SK-N-SH (cell line): Measurements from ENCODE around the gene HBA1. TPM values are rescaled to one million over a fixed set of nuclear protein-coding genes. Genes with fewer than 3 reads are reported as not detected.

ENCODE experiments used
- CTCF ChIA-PET: fragments of 300-600, 350-600 bp; formaldehyde crosslinking; extraction: SDS; loops from one replicate; lab custom pipeline; 2021; lab: Yijun Ruan, JAX
- POLR2A ChIA-PET: fragments of 350-600 bp; sonication (Branson Sonifier 250); formaldehyde crosslinking; extraction: SDS; loops from one replicate; lab custom pipeline; 2020; ENCODE audit warnings: antibody characterized with exemption, inconsistent platforms; lab: Yijun Ruan, JAX
- DNase-seq: peaks from one replicate; pipeline ENCODE4 v3.0.0; 2012
- H2AFZ ChIP-seq: fragments of 200-600 bp; sonication (generic); 2 replicates; pipeline ENCODE4 v1.8.1; 2016; ENCODE audit warnings: antibody characterized with exemption, mild to moderate bottlenecking, low read depth
- H3F3A ChIP-seq: fragments of 200-600 bp; sonication (generic); replicated peaks from 2 replicates; pipeline ENCODE3; 2016; ENCODE audit warnings: antibody characterized with exemption, mild to moderate bottlenecking; ENCODE audit not compliant: insufficient read depth
- H3K27ac ChIP-seq, 2 experiments: fragments of 200-500 bp in 1 of 2; fragments of 200-600 bp in 1 of 2; sonication (Bioruptor generic) in 1 of 2; sonication (generic), shearing (Covaris generic) in 1 of 2; 2 replicates each; pipeline versions ENCODE4 v1.5.1 to v1.6.1; 2014 to 2016; ENCODE audit warnings: low read depth in 2 of 2, inconsistent platforms in 1 of 2, low read length in 1 of 2, mild to moderate bottlenecking in 1 of 2, mixed read lengths in 1 of 2
- H3K27me3 ChIP-seq: fragments of 200-600 bp; sonication (generic), shearing (Covaris generic); 2 replicates; pipeline ENCODE4 v1.6.1; 2016; ENCODE audit warnings: mixed run types; ENCODE audit not compliant: insufficient read depth
- H3K36me3 ChIP-seq, 2 experiments: fragments of 200-500 bp in 1 of 2; fragments of 200-600 bp in 1 of 2; sonication (Bioruptor generic) in 1 of 2; sonication (generic) in 1 of 2; replicated peaks in 1 of 2; 2 replicates each; pipeline versions ENCODE3 to v1.5.1; 2014 to 2016; ENCODE audit warnings: low read length in 1 of 2, mild to moderate bottlenecking in 1 of 2; ENCODE audit not compliant: insufficient read depth in 2 of 2, control insufficient read depth in 1 of 2
- H3K4me1 ChIP-seq, 2 experiments: fragments of 200-500 bp in 1 of 2; fragments of 200-600 bp in 1 of 2; sonication (Bioruptor generic) in 1 of 2; sonication (generic), shearing (Covaris generic) in 1 of 2; 2 replicates each; pipeline versions ENCODE4 v1.5.1 to v1.6.1; 2014 to 2016; ENCODE audit warnings: low read depth in 1 of 2, low read length in 1 of 2, mixed run types in 1 of 2; ENCODE audit not compliant: insufficient read depth in 2 of 2, control insufficient read depth in 1 of 2
- H3K4me2 ChIP-seq: fragments of 200-600 bp; sonication (generic), shearing (Covaris generic); 2 replicates; pipeline ENCODE4 v1.6.1; 2017; ENCODE audit warnings: mixed run types
- H3K4me3 ChIP-seq, 2 experiments: fragments of 200-500 bp in 1 of 2; fragments of 200-600 bp in 1 of 2; sonication (Bioruptor generic) in 1 of 2; sonication (generic), shearing (Covaris generic) in 1 of 2; 2 replicates each; pipeline versions ENCODE4 v1.5.1 to v1.8.1; 2014 to 2016; ENCODE audit warnings: low read depth in 2 of 2, inconsistent platforms in 1 of 2, low read length in 1 of 2, mild to moderate bottlenecking in 1 of 2, mixed read lengths in 1 of 2, moderate library complexity in 1 of 2
- H3K79me2 ChIP-seq: fragments of 200-600 bp; sonication (generic); 2 replicates; pipeline ENCODE4 v1.8.1; 2017; ENCODE audit warnings: mild to moderate bottlenecking; ENCODE audit not compliant: insufficient read depth
- H3K9ac ChIP-seq: fragments of 200-600 bp; sonication (generic); 2 replicates; pipeline ENCODE4 v1.6.1; 2017; ENCODE audit warnings: mixed run types
- H3K9me2 ChIP-seq: fragments of 200-600 bp; sonication (generic); 2 replicates; pipeline ENCODE4 v1.6.1; 2017; ENCODE audit warnings: mixed run types
- H3K9me3 ChIP-seq: fragments of 200-600 bp; sonication (generic); 2 replicates; pipeline ENCODE4 v1.6.1; 2017; ENCODE audit warnings: mixed run types, mild to moderate bottlenecking, moderate library complexity
- H4K20me1 ChIP-seq: fragments of 200-600 bp; sonication (generic); 2 replicates; pipeline ENCODE4 v1.6.1; 2017; ENCODE audit warnings: mild to moderate bottlenecking, mixed run types; ENCODE audit not compliant: insufficient read depth
- CHD2 ChIP-seq: fragments of 150-350 bp; IDR thresholded peaks from 2 replicates; pipeline ENCODE4 v1.6.1; 2018; ENCODE audit warnings: low read length; ENCODE audit not compliant: partially characterized antibody
- ELF1 ChIP-seq: IDR thresholded peaks from 2 replicates; pipeline ENCODE4 v1.4.0; 2012
- EZH2phosphoT487 ChIP-seq: fragments of 200-600 bp; sonication (generic); IDR thresholded peaks from 2 replicates; pipeline ENCODE4 v1.6.1; 2017; ENCODE audit warnings: low read depth, mixed run types, mild to moderate bottlenecking, antibody characterized with exemption, moderate library complexity, borderline replicate concordance
- FOXJ3 ChIP-seq: sonication (generic); formaldehyde crosslinking; IDR thresholded peaks from 2 replicates; pipeline ENCODE4 v1.5.1; 2020; ENCODE audit warnings: mild to moderate bottlenecking, missing genetic modification reagents
- FOXM1 ChIP-seq: IDR thresholded peaks from 2 replicates; pipeline ENCODE4 v1.4.0; 2012; ENCODE audit warnings: low read depth, mild to moderate bottlenecking
- GABPA ChIP-seq: IDR thresholded peaks from 2 replicates; pipeline ENCODE4 v1.4.0; 2012; ENCODE audit warnings: low read depth, mild to moderate bottlenecking
- MEF2A ChIP-seq: IDR thresholded peaks from 2 replicates; pipeline ENCODE4 v1.4.0; 2012; ENCODE audit warnings: low read depth, borderline replicate concordance
- MXI1 ChIP-seq: IDR thresholded peaks from 2 replicates; pipeline ENCODE4 v1.6.1; 2012; ENCODE audit warnings: mild to moderate bottlenecking, low read depth, low read length, improper control_type of control experiment
- NFIC ChIP-seq: IDR thresholded peaks from 2 replicates; pipeline ENCODE4 v1.4.0; 2012; ENCODE audit warnings: borderline replicate concordance
- NRF1 ChIP-seq: IDR thresholded peaks from 2 replicates; pipeline ENCODE4 v1.6.1; 2012; ENCODE audit warnings: low read depth, mild to moderate bottlenecking, low read length
- RCOR1 ChIP-seq: fragments of 150-350 bp; IDR thresholded peaks from 2 replicates; pipeline ENCODE4 v1.6.1; 2017; ENCODE audit warnings: antibody characterized with exemption, low read length
- RFX5 ChIP-seq: IDR thresholded peaks from 2 replicates; pipeline ENCODE4 v1.6.1; 2012; ENCODE audit warnings: mild to moderate bottlenecking, improper control_type of control experiment, low read length
- RXRA ChIP-seq: IDR thresholded peaks from 2 replicates; pipeline ENCODE4 v1.4.0; 2012; ENCODE audit warnings: low read depth, mild to moderate bottlenecking, borderline replicate concordance
- SMC3 ChIP-seq: IDR thresholded peaks from 2 replicates; pipeline ENCODE4 v1.6.1; 2012; ENCODE audit warnings: low read depth, low read length, improper control_type of control experiment
- TAF1 ChIP-seq: IDR thresholded peaks from 2 replicates; pipeline ENCODE4 v1.6.1; 2012; ENCODE audit warnings: low read depth, mild to moderate bottlenecking, low read length, moderate library complexity, borderline replicate concordance
- TEAD4 ChIP-seq: IDR thresholded peaks from 2 replicates; pipeline ENCODE4 v1.4.0; 2012; ENCODE audit warnings: mild to moderate bottlenecking, borderline replicate concordance; ENCODE audit not compliant: insufficient read depth
- WGBS: methylation state at CpG from one replicate; pipeline ENCODE4 v1.1.6; 2017; ENCODE audit warnings: low lambda C conversion rate; 5-methylcytosine and 5-hydroxymethylcytosine counted together
- polyA plus RNA-seq, 3 experiments: library from polyadenylated mRNA; depleted of rRNA; stranded (reverse); fragments of >200 nt; gene quantifications; 2 replicates each; pipeline ENCODE4 v1.2.3, GENCODE V29; 2012
- TF ChIP-seq, protein P1 (sequence below): IDR thresholded peaks from 2 replicates; pipeline ENCODE4; 2012
- TF ChIP-seq, protein P2 (sequence below): IDR thresholded peaks from 2 replicates; pipeline ENCODE4 v1.4.0; 2012; ENCODE audit warnings: low read depth, borderline replicate concordance
- TF ChIP-seq, protein P3 (sequence below): fragments of 150-350 bp; IDR thresholded peaks from 2 replicates; pipeline ENCODE4 v1.6.1; 2016; ENCODE audit warnings: mild to moderate bottlenecking, low read depth, low read length
- TF ChIP-seq, protein P4 (sequence below): IDR thresholded peaks from 2 replicates; pipeline ENCODE4 v1.4.0; 2012; ENCODE audit warnings: low read depth

HBA1 gene
- polyA plus RNA-seq, 1 of the 3 experiments (the other 2 are of a cell fraction) = not detected

DNA sequence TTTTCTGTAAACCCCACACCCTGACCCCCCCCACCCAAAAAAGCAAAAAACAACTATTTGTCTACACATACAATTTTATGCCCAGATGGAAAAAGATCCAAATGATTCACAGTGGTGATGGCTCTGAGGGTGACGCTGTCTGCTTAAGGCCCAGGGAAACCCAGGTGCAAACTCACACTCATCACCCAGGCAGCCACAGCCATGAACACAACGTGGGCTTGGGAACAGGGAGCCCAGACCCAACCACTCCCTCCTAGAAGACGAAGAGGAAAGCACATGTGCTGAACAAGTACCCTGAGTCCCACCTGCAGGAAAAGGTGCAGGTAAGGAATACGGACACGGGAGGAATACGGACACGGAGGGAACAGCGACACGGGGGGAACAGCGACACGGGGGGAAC is 9.2 kb downstream of the HBA1 start:
- Histone ChIP-seq H3K36me3 (peaks cover 13 to 33% of the 10 kb centered on the region in 2 experiments), H3K27ac (no peak overlapping the region), H3K4me1 (peaks cover 0 to 5% of the 10 kb centered on the region in 2 experiments; a peak in 1 of 4 replicates), H3K9me2 (no peaks in the 10 kb centered on the region), H4K20me1 (peaks cover 12% of the 10 kb centered on the region; the same call in 1 of the 2 replicates), H3F3A (peaks cover 4% of the 10 kb centered on the region), H3K4me2 (no peak overlapping the region), H3K4me3 (no peak overlapping the region), H2AFZ (no peak overlapping the region), H3K9me3 (no peaks in the 10 kb centered on the region), H3K27me3 (no peaks in the 10 kb centered on the region), H3K9ac (no peak overlapping the region), H3K79me2 (no peaks in the 10 kb centered on the region)
- TF ChIP-seq CHD2 (no peak), MXI1 (no peak), NFIC (no peak), TAF1 (no peak), GABPA (no peak), FOXM1 (no peak), EZH2phosphoT487 (no peak), RCOR1 (no peak), SMC3 (no peak), RXRA (no peak)
- TF ChIP-seq, protein P1, sequence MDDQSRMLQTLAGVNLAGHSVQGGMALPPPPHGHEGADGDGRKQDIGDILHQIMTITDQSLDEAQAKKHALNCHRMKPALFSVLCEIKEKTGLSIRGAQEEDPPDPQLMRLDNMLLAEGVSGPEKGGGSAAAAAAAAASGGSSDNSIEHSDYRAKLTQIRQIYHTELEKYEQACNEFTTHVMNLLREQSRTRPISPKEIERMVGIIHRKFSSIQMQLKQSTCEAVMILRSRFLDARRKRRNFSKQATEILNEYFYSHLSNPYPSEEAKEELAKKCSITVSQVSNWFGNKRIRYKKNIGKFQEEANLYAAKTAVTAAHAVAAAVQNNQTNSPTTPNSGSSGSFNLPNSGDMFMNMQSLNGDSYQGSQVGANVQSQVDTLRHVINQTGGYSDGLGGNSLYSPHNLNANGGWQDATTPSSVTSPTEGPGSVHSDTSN = no peak
- TF ChIP-seq, protein P2, sequence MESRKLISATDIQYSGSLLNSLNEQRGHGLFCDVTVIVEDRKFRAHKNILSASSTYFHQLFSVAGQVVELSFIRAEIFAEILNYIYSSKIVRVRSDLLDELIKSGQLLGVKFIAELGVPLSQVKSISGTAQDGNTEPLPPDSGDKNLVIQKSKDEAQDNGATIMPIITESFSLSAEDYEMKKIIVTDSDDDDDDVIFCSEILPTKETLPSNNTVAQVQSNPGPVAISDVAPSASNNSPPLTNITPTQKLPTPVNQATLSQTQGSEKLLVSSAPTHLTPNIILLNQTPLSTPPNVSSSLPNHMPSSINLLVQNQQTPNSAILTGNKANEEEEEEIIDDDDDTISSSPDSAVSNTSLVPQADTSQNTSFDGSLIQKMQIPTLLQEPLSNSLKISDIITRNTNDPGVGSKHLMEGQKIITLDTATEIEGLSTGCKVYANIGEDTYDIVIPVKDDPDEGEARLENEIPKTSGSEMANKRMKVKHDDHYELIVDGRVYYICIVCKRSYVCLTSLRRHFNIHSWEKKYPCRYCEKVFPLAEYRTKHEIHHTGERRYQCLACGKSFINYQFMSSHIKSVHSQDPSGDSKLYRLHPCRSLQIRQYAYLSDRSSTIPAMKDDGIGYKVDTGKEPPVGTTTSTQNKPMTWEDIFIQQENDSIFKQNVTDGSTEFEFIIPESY = no peak
- ChIA-PET POLR2A (no interaction called here), CTCF (interaction anchor here (1.0 to 7.5 kb wide), 3 partner anchors 81 to 176 kb away, joined by 3 to 120 read pairs (median 4); no protein-coding TSS in a partner anchor)
- DNase-seq = no peak
- WGBS = 86% methylated on average over 11 of the region's 11 CpGs

DNA sequence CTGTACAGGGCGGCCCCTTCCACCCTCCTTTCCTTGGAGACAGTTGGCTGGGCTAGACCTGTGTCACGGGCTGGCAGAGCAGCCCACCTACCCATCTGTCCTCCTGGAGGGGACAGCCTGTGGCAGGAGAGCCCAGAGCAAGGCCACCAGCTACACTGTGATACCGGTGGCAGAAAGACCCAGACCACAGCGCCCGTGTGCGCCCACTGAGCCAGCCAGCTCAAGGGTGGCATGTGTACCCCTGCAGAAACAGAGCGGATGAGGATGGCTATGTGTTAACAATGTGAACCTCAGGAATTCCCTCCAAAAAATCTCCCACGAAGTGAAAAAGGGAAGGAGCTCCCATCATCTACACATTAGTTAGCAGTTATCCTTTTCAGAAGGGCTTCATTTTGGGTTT is 10.8 kb downstream of the HBA1 start:
- ChIA-PET POLR2A (no interaction called here), CTCF (interaction anchor here (0.6 kb wide), 1 partner anchor 175 kb away, joined by 3 read pairs; no protein-coding TSS in a partner anchor)
- H3K27ac ChIP-seq = no peak overlapping the region
- 0 out of 2 replicates have a peak, but pooled peaks cover 11% of the 10 kb centered on the region for H4K20me1 ChIP-seq
- H3K4me2 ChIP-seq = no peak overlapping the region
- H3K9me2 ChIP-seq = no peaks in the 10 kb centered on the region
- no peaks in the 10 kb centered on the region for H3K79me2 ChIP-seq
- no peak for DNase-seq
- no peak overlapping the region for H3K9ac ChIP-seq
- WGBS = 97% methylated on average over 3 of the region's 8 CpGs
- H3F3A ChIP-seq = peaks cover 9% of the 10 kb centered on the region
- H3K4me1 ChIP-seq = no peaks in the 10 kb centered on the region
- no peak overlapping the region for H2AFZ ChIP-seq
- no peak overlapping the region for H3K4me3 ChIP-seq
- H3K36me3 ChIP-seq = peaks cover 16 to 47% of the 10 kb centered on the region in 2 experiments
- TF ChIP-seq RFX5 = no peak
- TF ChIP-seq EZH2phosphoT487 = no peak
- no peak for TF ChIP-seq TEAD4
- TF ChIP-seq GABPA = no peak
- TF ChIP-seq, protein P3, sequence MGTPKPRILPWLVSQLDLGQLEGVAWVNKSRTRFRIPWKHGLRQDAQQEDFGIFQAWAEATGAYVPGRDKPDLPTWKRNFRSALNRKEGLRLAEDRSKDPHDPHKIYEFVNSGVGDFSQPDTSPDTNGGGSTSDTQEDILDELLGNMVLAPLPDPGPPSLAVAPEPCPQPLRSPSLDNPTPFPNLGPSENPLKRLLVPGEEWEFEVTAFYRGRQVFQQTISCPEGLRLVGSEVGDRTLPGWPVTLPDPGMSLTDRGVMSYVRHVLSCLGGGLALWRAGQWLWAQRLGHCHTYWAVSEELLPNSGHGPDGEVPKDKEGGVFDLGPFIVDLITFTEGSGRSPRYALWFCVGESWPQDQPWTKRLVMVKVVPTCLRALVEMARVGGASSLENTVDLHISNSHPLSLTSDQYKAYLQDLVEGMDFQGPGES = no peak
- TF ChIP-seq FOXJ3 (CRISPR knock-in tag) = no peak
- no peak for TF ChIP-seq ELF1
- TF ChIP-seq, protein P4, sequence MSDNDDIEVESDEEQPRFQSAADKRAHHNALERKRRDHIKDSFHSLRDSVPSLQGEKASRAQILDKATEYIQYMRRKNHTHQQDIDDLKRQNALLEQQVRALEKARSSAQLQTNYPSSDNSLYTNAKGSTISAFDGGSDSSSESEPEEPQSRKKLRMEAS = no peak
- TF ChIP-seq, protein P1 = no peak
- TF ChIP-seq NRF1 = no peak
- TF ChIP-seq MEF2A = no peak
- no peaks in the 10 kb centered on the region for H3K9me3 ChIP-seq
- H3K27me3 ChIP-seq = no peaks in the 10 kb centered on the region
